ENCODE measurements around the gene PRKG1.

- TF ChIP-seq, protein P1, sequence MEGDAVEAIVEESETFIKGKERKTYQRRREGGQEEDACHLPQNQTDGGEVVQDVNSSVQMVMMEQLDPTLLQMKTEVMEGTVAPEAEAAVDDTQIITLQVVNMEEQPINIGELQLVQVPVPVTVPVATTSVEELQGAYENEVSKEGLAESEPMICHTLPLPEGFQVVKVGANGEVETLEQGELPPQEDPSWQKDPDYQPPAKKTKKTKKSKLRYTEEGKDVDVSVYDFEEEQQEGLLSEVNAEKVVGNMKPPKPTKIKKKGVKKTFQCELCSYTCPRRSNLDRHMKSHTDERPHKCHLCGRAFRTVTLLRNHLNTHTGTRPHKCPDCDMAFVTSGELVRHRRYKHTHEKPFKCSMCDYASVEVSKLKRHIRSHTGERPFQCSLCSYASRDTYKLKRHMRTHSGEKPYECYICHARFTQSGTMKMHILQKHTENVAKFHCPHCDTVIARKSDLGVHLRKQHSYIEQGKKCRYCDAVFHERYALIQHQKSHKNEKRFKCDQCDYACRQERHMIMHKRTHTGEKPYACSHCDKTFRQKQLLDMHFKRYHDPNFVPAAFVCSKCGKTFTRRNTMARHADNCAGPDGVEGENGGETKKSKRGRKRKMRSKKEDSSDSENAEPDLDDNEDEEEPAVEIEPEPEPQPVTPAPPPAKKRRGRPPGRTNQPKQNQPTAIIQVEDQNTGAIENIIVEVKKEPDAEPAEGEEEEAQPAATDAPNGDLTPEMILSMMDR (conservative IDR thresholded peaks at IDR 0.05; ENCODE audit: low read depth, low read length), result no peak
- no peak for TF ChIP-seq EZH2 (IDR thresholded peaks at IDR 0.05; ENCODE audit: low read length, unreplicated experiment)
These were observed 945.4 kb downstream of the PRKG1 start for GRCh38 chr10:52019656-52020055.
